GM21723 (cell line): Measurements from ENCODE around the gene POU3F1.

Experiments
- ATAC-seq: cut with Tn5 transposase; IDR thresholded peaks from one replicate; pipeline ENCODE4 v1.9.1; 2021; ENCODE audit warnings: mild to moderate bottlenecking, moderate library complexity; ENCODE audit not compliant: unreplicated experiment

POU3F1 gene

DNA sequence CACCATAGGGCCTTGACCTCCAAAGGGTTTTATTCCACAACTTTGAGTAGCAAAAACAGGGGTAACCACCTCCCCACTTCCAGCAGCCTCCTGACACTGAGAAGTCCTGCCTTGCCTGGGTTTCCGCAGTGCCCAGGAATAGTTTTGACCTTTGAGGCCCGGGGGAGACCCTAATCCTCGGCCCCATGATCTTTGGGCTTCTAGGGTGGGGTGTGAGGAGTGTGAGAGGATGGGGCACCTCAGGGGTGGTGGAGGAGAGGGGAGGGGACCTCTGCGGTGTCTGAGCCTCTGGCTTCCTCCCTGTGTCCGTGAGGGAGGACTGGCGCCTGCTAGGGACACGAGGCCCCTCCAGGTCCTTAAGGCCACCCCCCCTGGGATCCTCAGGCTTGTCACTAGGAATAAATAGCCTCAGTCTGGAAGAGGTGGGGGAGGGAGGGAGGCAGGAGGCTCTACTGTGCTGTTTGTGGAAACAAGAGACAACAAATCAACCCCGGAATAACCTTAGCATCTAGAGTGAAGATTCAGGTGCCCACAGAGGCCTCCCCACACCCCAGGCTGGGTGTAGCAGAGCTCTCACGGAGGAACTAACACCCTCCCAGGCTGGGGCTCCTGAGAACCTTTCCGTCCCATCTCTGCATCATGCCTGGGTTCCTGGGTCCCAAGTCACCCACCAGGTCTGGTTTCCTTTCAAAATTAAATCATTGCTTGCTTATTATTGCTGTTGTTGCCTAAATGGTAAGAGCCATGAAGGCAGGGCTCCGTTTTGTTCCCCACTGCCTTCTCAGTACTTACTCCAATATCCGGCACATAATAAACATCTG, 40.4 kb downstream of the POU3F1 start:
- ATAC-seq, result no peak

DNA sequence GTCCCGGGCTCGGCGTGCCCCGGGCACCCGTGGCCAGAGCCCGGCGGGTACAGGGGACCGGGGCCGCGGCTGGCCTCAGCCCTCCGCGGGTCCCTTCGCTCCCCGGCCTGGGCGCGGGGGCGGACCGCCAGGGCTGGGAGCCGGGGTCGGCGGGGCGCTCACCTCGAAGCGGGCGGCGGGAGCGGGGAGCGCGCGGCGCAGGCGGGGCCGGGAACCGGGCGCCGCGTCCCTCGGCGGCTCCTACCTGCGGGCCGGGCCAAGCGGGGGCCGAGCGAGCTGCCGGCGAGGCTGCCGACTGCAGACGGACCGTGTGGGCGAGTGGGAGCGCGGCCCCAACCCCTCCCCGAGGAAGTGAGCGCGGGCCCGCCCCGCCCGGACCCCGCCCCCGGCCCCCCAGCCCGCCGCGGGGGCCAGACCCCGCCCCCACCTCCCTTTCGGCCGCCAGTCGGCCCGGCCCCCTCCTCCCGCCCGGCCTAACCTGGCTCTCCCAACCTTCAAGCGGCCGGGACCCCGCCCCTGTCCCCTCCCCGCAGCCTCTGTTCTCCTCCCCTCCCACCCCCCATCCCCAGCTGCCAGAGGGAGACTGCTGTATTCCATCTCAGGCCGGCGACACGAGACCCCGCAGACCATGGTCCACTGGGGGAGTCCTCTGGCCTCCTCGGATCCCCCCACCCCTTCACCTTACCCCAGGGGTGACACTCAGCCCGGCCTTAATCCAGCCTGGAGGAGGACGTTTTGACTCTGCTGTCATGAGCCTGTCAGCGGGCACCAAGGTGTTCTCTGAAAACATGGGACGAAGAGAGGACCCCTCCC, 41.2 kb downstream of the POU3F1 start, which contains the start of gene FHL3:
FHL3 (minus strand) TSS at position 320 of the 813 bp plus-strand sequence. CDS start 6,102 bp downstream, outside the sequence.
- no peak for ATAC-seq

DNA sequence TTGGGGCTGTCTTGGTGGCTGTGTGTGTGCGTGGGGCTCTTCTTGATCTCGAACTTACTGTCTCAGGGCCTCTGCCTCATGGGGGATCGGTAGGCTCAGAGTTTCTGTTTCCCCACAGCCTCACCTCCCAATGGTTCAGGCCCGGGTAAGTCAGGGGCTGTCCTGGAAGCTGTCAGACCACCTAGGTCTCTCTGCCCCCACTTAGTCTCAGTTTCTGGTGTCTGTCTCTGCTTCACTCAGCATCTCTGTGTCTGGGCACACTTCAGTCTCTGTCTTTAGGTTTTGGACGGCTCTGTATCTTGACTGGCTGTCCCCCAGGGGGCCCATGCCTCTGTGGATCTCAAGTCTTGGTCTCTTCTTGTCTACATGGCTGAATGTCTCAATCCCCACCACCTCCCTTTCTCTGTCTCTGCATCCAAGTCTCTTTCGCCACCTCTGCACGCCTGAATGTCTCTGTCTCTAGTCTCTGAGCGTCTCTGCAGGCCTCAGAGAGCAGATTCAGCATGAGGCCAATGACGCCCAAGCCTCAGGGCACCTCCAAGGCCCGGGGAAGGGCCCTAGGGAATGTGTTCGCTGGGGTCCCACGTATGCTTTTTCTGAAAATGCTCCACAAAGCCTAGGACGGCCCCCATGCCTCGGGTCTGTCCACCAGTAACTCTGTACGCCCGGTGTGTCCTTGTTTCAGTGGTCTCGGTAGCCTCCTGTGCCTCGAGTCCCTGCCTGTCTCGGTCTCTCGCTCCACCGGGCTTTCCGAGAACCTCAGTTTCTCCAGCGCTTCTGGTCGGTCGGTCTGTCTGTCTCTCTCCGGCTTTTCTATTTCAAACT, 42.1 kb downstream of the POU3F1 start:
- no peak for ATAC-seq

DNA sequence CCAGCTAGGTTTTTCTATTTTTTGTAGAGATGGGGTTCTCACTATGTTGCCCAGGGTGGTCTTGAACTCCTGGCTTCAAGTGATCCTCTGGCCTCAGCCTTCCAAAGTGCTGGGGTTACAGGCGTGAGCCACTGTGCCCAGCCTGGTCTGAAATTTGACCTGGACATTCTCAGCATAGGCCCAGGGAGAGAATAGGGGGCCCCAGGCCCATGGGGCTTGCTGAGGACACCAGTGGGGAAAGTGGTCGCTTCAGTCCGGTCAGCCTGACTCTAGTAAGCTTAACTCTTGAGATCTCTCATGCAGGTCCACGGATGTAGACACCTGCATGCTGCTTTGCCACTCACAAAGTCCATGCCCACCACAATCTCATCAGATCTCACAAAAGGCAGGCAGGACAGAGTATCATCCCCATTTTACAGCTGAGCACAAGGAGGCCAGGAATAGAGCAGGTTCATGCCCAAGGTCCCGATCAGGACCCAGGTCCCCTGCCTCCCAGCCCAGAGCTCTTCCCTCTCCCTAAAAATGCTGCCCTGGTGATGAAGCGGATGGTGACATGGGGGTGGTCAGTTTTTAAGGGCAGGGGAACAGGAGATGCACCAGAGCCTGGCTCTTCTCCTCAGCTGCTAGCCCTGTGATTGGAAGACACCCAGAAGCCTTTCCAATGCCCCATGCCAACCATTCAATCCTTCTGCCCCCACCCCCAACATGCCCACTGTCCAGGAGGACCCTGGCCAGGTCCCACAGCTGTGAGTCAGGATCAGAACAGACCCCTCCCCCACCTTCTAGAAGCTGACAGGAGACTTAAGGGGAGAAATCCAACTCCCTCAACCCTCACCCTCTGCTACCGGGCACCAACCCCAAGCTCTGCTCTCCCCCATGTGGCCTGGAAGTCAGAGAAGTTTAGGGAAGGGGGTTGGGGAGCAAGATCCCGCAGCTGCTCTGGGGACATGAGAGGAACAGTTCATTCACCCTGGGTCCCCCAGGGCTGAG, 43.0 kb downstream of the POU3F1 start:
- no peak for ATAC-seq

DNA sequence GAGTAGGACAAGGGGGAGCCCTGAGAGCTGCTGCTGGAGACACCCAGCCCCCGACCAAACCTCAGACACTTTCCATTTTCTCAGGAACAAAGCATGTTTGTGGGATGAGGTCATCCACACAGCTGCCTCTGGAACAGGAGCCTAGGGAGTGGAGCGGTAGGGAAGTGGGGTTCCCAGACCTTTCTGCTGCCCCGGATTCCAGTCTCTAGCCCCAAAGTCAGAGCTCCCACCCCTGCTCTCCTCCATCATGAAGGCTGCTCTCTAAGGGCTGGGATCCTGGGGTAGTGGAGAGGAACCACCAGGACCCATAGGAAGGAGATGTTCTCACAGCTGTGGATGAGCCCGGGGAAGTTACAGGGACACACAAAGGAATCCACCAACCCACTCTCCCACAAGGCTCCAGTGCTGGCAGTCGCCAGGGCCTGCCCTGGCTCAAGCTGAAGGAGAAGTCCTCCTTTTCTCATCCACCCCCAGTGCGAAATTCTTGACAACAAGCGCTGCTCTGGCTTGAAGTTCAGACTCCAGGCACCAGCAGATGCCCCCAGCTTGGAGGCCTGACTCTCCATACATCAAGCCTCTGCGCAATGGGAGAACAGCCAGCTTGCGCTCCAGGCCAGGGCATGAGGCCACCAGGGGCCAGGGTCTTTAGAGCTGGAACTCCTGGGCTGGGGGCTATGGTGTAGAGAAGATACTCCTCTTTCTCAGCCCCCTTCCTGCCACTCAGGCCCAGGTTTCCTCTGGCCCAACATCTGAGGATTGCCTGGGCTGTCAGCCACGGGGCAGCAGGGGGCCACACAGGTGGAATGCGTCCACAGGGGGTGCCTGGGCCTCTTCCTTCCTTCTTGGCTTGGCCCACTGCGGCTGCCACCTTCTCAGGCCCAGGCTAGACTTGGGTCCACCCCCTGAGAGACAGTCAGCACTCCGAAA, 45.8 kb downstream of the POU3F1 start:
- ATAC-seq, result no peak

DNA sequence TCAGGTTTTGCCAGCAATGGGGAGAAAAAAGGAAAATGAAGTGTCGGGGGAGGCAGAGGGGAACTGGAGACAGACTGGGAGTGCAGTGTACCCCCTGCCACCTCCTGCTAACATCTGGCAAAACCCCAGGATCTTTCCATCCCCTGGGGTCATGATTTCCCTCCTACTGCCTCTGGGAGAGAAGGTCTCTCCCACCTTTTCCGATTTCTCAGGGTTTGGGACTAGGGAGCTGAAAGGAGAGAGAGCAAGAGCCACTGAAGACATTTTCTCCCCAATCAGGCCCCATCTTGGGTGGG, 46.4 kb downstream of the POU3F1 start:
- no peak for ATAC-seq

DNA sequence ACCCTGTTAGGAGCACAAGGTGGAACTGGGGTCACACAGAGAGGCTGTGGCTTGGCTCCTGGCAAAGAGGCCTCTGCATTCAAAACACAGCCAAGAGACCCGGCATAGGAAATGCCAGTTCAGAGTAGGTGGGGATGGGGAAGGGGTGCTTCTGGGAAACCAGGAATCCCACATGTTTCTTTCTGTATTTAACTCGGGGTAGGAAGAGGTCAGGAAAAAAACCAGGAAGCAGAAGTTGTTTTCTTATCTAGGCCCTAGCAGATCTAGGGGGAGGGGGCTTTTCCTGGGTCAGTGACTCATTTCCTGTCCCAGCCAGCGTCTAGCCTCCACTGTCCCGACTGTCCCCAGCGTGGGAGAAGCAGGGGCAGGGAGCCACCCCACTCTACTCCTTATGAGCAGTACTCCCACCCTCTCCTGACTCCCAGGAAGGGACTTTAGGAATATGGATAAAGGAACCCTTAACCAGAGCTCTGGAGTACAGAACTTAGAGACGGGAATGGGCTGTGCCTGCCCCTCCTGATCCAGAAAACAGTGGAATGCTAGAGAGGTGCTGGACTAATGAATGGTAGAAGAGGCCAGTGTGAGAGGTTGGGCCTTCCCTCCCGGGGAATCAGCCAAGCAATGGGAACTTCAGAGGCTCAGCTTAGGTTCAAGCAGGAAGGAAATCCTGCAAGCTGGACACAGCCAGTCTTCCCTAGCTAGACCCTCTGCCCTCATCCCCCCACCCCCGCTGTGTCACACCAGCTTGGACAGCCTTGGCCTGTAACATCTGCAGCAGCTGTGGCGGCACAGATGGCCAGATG, 47.0 kb downstream of the POU3F1 start:
- ATAC-seq, result no peak

DNA sequence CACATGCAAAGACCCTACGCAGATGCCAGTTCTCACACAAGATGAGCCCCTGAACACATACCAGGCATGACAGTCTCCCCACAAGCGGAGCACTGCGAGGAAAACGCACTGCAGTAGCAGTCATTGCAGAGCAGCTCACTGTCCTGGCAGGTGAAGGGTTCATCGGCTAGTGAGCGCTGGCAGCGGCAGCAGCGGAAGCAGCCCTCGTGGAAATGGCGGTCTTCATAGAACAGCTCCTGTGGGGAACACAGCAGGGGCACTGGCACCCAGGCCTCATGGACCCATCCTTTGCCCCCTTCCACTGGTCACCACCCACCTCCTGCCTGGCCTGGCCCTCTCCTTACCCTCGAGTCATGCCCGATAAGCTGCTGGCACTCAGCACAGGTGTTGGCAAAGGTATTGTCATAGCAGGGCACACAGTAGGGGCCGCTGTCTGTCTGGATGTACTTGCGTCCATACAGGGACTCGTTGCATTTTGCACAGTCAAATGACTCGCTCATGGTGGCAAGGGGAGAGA, 47.6 kb downstream of the POU3F1 start:
- ATAC-seq, result no peak

DNA sequence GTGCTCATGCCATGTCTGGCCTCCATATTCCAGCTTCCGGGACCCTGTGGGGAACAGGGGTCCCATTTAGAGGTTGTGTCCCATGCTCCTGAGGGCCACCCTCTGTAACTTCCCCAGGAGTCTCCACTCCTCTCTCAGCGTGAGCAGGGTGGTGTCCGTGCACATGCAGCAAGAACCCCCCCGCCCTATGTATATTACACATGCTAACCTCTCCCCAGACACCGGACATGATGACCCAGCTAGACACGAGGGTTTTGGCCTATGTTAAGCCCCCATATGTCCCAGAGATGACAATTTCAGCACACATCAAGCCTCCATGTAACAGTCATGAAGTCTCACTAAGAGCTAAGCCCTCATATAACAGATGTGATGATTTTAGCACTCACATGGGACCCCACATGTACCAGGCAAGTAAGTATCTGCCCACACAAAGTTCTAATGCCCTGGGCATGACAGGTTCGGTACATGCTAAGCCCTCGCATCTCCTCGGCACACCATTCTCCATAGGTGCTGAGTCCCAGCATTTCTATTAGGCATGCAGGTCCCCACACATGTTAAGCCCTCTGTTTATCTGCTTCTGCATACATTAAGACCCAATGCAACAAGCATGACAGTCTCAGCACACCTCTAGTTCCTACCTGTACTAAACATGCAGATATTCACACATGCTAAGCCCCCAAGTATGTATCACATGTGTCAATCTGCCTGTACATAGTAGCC, 48.3 kb downstream of the POU3F1 start:
- ATAC-seq, result no peak

DNA sequence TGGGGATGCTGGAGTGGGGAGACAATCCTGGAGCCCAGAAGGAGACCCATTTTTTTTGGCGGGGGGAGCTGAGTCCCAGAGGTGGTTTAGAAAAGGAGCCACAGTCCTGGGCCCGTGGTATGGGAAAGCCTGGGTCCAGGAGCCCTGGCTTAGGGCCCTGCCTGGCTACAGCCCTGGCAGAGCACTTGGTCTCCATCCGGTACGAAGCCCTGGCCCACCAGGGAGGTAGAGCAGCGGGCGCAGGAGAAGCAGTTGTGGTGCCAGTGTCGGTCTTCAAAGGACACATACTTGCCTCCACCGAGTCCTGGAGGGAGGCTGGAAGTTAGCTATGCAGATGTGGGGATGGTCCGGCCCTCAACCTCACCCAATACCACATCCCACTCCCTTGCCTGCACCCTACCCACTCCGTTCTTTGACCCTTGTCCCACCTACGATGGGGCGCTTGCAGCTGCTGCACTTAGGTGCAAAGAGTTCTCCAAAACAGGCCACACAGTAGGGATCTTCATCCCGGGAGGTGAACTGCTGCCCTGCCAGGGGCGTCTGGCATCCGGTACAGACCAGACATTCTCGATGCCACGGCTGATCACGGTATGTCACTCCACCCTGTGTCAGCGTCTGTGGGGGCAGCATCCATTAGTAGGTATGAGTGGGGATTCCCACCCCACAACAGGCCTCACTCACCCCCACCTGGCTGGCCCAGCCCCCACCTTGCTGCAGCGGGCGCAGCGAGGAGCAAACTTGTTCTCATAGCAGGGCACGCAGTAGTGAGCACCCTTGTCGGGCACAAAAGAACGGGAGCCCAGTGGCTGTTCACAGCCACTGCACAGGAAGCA, 49.1 kb downstream of the POU3F1 start:
- no peak for ATAC-seq

DNA sequence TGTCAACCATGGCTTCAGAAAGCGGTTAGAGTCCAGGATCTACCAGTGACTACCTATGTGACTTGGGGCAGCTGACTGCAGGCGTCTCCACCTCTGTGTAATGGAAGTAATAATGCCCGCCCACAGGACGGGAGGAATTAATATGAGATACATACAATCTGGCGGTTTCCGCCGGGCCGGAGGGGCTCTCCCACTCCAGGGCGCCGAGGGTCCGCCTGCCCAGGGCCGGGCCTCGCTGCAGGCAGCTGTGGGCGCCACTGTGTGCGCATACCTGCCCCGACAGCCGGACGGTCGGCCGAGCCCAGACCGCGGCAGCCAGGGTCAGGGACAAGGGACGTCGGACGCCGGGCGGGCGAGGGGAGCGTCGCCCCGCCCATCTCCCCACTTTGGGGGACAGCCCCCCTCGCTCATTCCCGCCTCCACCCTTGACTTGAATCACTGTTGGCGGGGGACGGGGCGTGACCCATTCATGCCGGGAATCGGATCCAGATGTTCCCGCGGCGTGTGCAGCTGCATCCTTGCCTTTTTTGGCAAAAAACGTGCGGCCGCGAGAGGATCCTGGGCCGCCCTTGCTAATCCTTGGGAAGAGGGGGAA, 50.7 kb downstream of the POU3F1 start:
- no peak for ATAC-seq

DNA sequence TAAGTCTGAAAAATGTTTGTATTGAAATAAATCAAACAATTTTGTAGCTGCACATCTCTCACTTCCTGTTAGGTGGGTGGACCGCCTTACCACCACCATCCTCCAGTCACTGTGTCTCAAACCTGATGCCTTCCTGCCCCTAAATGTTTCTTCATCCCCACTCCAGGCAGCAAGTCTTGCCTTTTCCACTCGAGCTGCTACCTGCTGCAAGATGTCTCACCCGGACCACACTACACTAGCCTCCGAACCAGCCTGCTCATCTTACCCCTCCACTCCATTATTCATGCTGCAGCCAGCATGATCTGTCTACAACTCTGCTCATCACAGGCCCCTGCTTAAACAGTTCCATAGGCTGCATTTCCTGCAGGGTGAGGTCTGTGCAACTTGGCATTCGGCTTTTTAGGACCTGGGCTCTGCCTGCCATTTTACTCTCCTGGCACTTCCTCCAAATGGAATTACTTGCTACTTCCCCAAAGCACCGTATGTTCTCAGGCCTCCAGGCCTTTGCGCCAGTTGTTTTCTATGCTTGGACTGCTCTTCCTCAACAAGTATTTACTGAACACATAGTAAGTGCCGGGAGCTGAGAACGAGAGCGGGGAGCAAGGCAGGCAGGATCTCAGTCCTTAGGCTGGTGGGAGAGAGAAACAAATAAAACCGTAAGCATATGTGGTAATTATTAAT, 51.6 kb downstream of the POU3F1 start:
- no peak for ATAC-seq
